Measurements from ENCODE around the gene DYNC1H1. TPM values are rescaled to one million over a fixed set of nuclear protein-coding genes. Genes with fewer than 3 reads are reported as not detected.

Gene DYNC1H1
- total RNA-seq, 1 donor from 2014 or later: 236 TPM

- ChIA-PET POLR2A (interaction anchor here (0.7 kb wide), 1 partner anchor 42 kb away, joined by 6 read pairs; no protein-coding TSS in a partner anchor), CTCF (interaction anchor here (0.5 to 2.6 kb wide), 3 partner anchors 32 to 238 kb away, joined by 3 to 16 read pairs (median 3); no protein-coding TSS in a partner anchor)
- H3K27ac Mint-ChIP-seq: peak overlapping the region; percentile 35
- DNase-seq (no peak), ATAC-seq (ENCODE audit: low read depth) (no peak)
- no peaks in the 10 kb centered on the region for H3K27me3 Mint-ChIP-seq
- H3K4me1 Mint-ChIP-seq: peaks cover 13% of the 10 kb centered on the region
- intact Hi-C loops (cut with micrococcal nuclease): loop anchor here (2.0 to 5.0 kb wide), 4 partner anchors 117 to 1427 kb away; partner anchors contain the start of gene MARK3
- no peak for TF ChIP-seq CTCF (IDR thresholded peaks at IDR 0.05)
- H3K9me3 Mint-ChIP-seq: no peaks in the 10 kb centered on the region
- H3K4me3 Mint-ChIP-seq: no peak overlapping the region
- H3K36me3 Mint-ChIP-seq (ENCODE audit: low read depth): peaks cover 1% of the 10 kb centered on the region
Measured at GRCh38 chr14:101960225-101960624, 4.1 kb upstream of the DYNC1H1 start.

- no peak overlapping the region for H3K27ac Mint-ChIP-seq
- POLR2A ChIA-PET: interaction anchor here (0.7 to 1.6 kb wide), 4 partner anchors 10 to 353 kb away, joined by 3 to 8 read pairs (median 4); no protein-coding TSS in a partner anchor
- peaks cover 1% of the 10 kb centered on the region for H3K36me3 Mint-ChIP-seq (ENCODE audit: low read depth)
- ATAC-seq (ENCODE audit: low read depth) (peak; percentile 20), DNase-seq (peak; percentile 55)
- no peaks in the 10 kb centered on the region for H3K27me3 Mint-ChIP-seq
- CTCF ChIA-PET: interaction anchor here (0.8 to 2.6 kb wide), 10 partner anchors 11 to 353 kb away, joined by 3 to 16 read pairs (median 4); no protein-coding TSS in a partner anchor
- no peak for TF ChIP-seq CTCF (IDR thresholded peaks at IDR 0.05)
- no peaks in the 10 kb centered on the region for H3K9me3 Mint-ChIP-seq
- peaks cover 20% of the 10 kb centered on the region for H3K4me1 Mint-ChIP-seq
- peak overlapping the region; percentile 35 for H3K4me3 Mint-ChIP-seq
- intact Hi-C loops (cut with micrococcal nuclease): loop anchor here (1.0 to 5.0 kb wide), 8 partner anchors 31 to 1426 kb away; partner anchors contain the start of gene MARK3
Measured at GRCh38 chr14:101961011-101961721, 3.2 kb upstream of the DYNC1H1 start.

GRCh38 chr14:101961746-101962502, 2.4 kb upstream of the DYNC1H1 start:
- CTCF ChIA-PET: interaction anchor here (0.8 to 2.6 kb wide), 11 partner anchors 10 to 358 kb away, joined by 3 to 16 read pairs (median 4); partner anchors contain the start of gene ZNF839
- Mint-ChIP-seq H3K9me3 (no peaks in the 10 kb centered on the region), H3K4me3 (no peak overlapping the region), H3K27ac (no peak overlapping the region), H3K27me3 (no peaks in the 10 kb centered on the region), H3K36me3 (ENCODE audit: low read depth) (peaks cover 1% of the 10 kb centered on the region), H3K4me1 (peaks cover 24% of the 10 kb centered on the region)
- DNase-seq: no peak
- POLR2A ChIA-PET: interaction anchor here (0.7 to 1.6 kb wide), 4 partner anchors 11 to 353 kb away, joined by 3 to 8 read pairs (median 4); no protein-coding TSS in a partner anchor
- intact Hi-C loops (cut with micrococcal nuclease): loop anchor here (1.0 to 5.0 kb wide), 8 partner anchors 30 to 1425 kb away; partner anchors contain the start of gene MARK3
- no peak for TF ChIP-seq CTCF (IDR thresholded peaks at IDR 0.05)
- no peak for ATAC-seq (ENCODE audit: low read depth)

- intact Hi-C loops (cut with micrococcal nuclease): loop anchor here (5.0 kb wide), 1 partner anchor 1425 kb away; the partner anchor contains the start of gene MARK3
Measured at GRCh38 chr14:101962503-101962874, 1.9 kb upstream of the DYNC1H1 start.

More at GRCh38 chr14:101962503-101962874, 1.9 kb upstream of the DYNC1H1 start:
- DNase-seq: no peak
- Mint-ChIP-seq H3K36me3 (ENCODE audit: low read depth) (peaks cover 1% of the 10 kb centered on the region), H3K27ac (no peak overlapping the region), H3K4me3 (no peak overlapping the region), H3K4me1 (peaks cover 26% of the 10 kb centered on the region), H3K27me3 (no peaks in the 10 kb centered on the region), H3K9me3 (no peaks in the 10 kb centered on the region)
- ChIA-PET CTCF (interaction anchor here (1.0 to 2.6 kb wide), 5 partner anchors 30 to 357 kb away, joined by 3 to 16 read pairs (median 11); partner anchors contain the start of gene ZNF839), POLR2A (no interaction called here)
- TF ChIP-seq CTCF (IDR thresholded peaks at IDR 0.05): no peak
- ATAC-seq (ENCODE audit: low read depth): no peak

All from activated B cell treated with CpG ODN at 0.5 μM for 24 hours (primary cell).